Urothelium cell line (cell line): ENCODE results near the gene PLA2G15.

Experiments
- DNase-seq: peaks from one replicate; pipeline ENCODE4 v3.0.0; 2011; ENCODE audit warnings: low spot score, mixed read lengths
- FAIRE-seq: peaks from 2 replicates; lab custom pipeline; 2011; peaks lifted over from hg19 to GRCh38; lab: Jason Lieb, UNC

PLA2G15 gene

GRCh38 chr16:68231384-68232136 lies 13.6 kb upstream of the PLA2G15 start:
- DNase-seq (no peak), FAIRE-seq (no peak)

GRCh38 chr16:68232335-68232734 lies 12.8 kb upstream of the PLA2G15 start:
- DNase-seq (no peak), FAIRE-seq (no peak)

GRCh38 chr16:68233085-68233834 lies 11.9 kb upstream of the PLA2G15 start:
- no peak for FAIRE-seq
- DNase-seq, result no peak

- no peak for FAIRE-seq
- no peak for DNase-seq
These were observed 11.4 kb upstream of the PLA2G15 start for GRCh38 chr16:68233835-68234187.

GRCh38 chr16:68234188-68235107 lies 10.7 kb upstream of the PLA2G15 start:
- no peak for FAIRE-seq
- no peak for DNase-seq

- FAIRE-seq (no peak), DNase-seq (no peak)
These were observed 9.9 kb upstream of the PLA2G15 start for GRCh38 chr16:68235108-68235886.

- DNase-seq (no peak), FAIRE-seq (no peak)
These were observed 9.4 kb upstream of the PLA2G15 start, which contains the start of gene ESRP2 for GRCh38 chr16:68235887-68236136. ESRP2 (minus strand) TSS chr16:68236127; CDS start chr16:68236045, 82 bp downstream.

- DNase-seq (no peak), FAIRE-seq (no peak)
These were observed 8.9 kb upstream of the PLA2G15 start for GRCh38 chr16:68236137-68236825.

GRCh38 chr16:68236826-68237242 lies 8.3 kb upstream of the PLA2G15 start:
- no peak for DNase-seq
- FAIRE-seq, result no peak

GRCh38 chr16:68237243-68238028 lies 7.7 kb upstream of the PLA2G15 start:
- FAIRE-seq (peak; percentile 23), DNase-seq (peak; percentile 99)

- DNase-seq, result no peak
- FAIRE-seq, result no peak
These were observed 7.2 kb upstream of the PLA2G15 start for GRCh38 chr16:68238029-68238345.

- no peak for FAIRE-seq
- no peak for DNase-seq
These were observed 3.1 kb upstream of the PLA2G15 start for GRCh38 chr16:68242085-68242484.

GRCh38 chr16:68242926-68243858 lies 2.0 kb upstream of the PLA2G15 start:
- FAIRE-seq, result no peak
- DNase-seq, result no peak

- FAIRE-seq, result no peak
These were observed 681 bp upstream of the PLA2G15 start for GRCh38 chr16:68244481-68244902.

GRCh38 chr16:68246121-68246520 lies 948 bp downstream of the PLA2G15 start:
- no peak for DNase-seq
- no peak for FAIRE-seq

More at GRCh38 chr16:68244481-68244902, 681 bp upstream of the PLA2G15 start:
- no peak for DNase-seq

GRCh38 chr16:68246666-68247065 lies 1.5 kb downstream of the PLA2G15 start:
- FAIRE-seq (no peak), DNase-seq (no peak)

- no peak for FAIRE-seq
These were observed 2.2 kb downstream of the PLA2G15 start for GRCh38 chr16:68247400-68247799.

GRCh38 chr16:68247932-68248331 lies 2.8 kb downstream of the PLA2G15 start:
- DNase-seq, result no peak

More at GRCh38 chr16:68247400-68247799, 2.2 kb downstream of the PLA2G15 start:
- DNase-seq, result no peak

More at GRCh38 chr16:68247932-68248331, 2.8 kb downstream of the PLA2G15 start:
- no peak for FAIRE-seq
